Nephron progenitor cell (in vitro differentiated cells): ENCODE data around the gene FSD1.

Experiments
- DNase-seq: peaks from one replicate; pipeline ENCODE4 v3.0.0; 2021
- H3K27ac Mint-ChIP-seq: 2 replicates; pipeline ENCODE4 v1.8.0; 2021; ENCODE audit warnings: mild to moderate bottlenecking, moderate library complexity, mixed read lengths
- H3K27me3 Mint-ChIP-seq: 2 replicates; pipeline ENCODE4 v1.8.0; 2021; ENCODE audit warnings: mild to moderate bottlenecking, low read depth, mixed read lengths; ENCODE audit not compliant: poor library complexity
- H3K36me3 Mint-ChIP-seq: 2 replicates; pipeline ENCODE4 v1.8.0; 2021; ENCODE audit warnings: low read depth, mixed read lengths
- H3K4me1 Mint-ChIP-seq: 2 replicates; pipeline ENCODE4 v1.8.0; 2021; ENCODE audit warnings: mixed read lengths
- H3K4me3 Mint-ChIP-seq: 2 replicates; pipeline ENCODE4 v1.8.0; 2021; ENCODE audit warnings: mild to moderate bottlenecking, moderate library complexity, mixed read lengths
- H3K9me3 Mint-ChIP-seq: 2 replicates; pipeline ENCODE4 v1.8.0; 2021; ENCODE audit warnings: mild to moderate bottlenecking, moderate library complexity, mixed read lengths
- CTCF ChIP-seq: fragments of 200-600 bp; sonication (generic); IDR thresholded peaks from 2 replicates; pipeline ENCODE4 v1.5.0; 2021; ENCODE audit warnings: antibody characterized with exemption

Gene FSD1

GRCh38 chr19:4350726-4351125 lies 46.3 kb downstream of the FSD1 start:
- Mint-ChIP-seq H3K27ac (peak overlapping the region; percentile 81), H3K4me1 (peaks cover 5% of the 10 kb centered on the region), H3K36me3 (peaks cover 46% of the 10 kb centered on the region), H3K4me3 (no peak overlapping the region), H3K27me3 (no peaks in the 10 kb centered on the region), H3K9me3 (no peaks in the 10 kb centered on the region)
- no peak for DNase-seq
- no peak for TF ChIP-seq CTCF

- Mint-ChIP-seq H3K4me3 (no peak overlapping the region), H3K4me1 (peaks cover 5% of the 10 kb centered on the region), H3K9me3 (no peaks in the 10 kb centered on the region), H3K27me3 (no peaks in the 10 kb centered on the region), H3K36me3 (peaks cover 29% of the 10 kb centered on the region), H3K27ac (no peak overlapping the region)
- DNase-seq: peak; percentile 83
- peak; percentile 97 for TF ChIP-seq CTCF
Measured at GRCh38 chr19:4352701-4353121, 48.3 kb downstream of the FSD1 start.

- no peaks in the 10 kb centered on the region for H3K27me3 Mint-ChIP-seq
- H3K9me3 Mint-ChIP-seq: no peaks in the 10 kb centered on the region
- H3K4me1 Mint-ChIP-seq: peaks cover 5% of the 10 kb centered on the region
- no peak overlapping the region for H3K4me3 Mint-ChIP-seq
- H3K27ac Mint-ChIP-seq: peak overlapping the region; percentile 83
- DNase-seq: no peak
- no peak for TF ChIP-seq CTCF
- H3K36me3 Mint-ChIP-seq: peaks cover 20% of the 10 kb centered on the region
Measured at GRCh38 chr19:4354282-4354681, 49.9 kb downstream of the FSD1 start.

- no peak overlapping the region for H3K4me3 Mint-ChIP-seq
- H3K4me1 Mint-ChIP-seq: peaks cover 5% of the 10 kb centered on the region
- H3K36me3 Mint-ChIP-seq: peaks cover 14% of the 10 kb centered on the region
- H3K27ac Mint-ChIP-seq: no peak overlapping the region
- no peak for TF ChIP-seq CTCF
- no peak for DNase-seq
- H3K9me3 Mint-ChIP-seq: no peaks in the 10 kb centered on the region
- no peaks in the 10 kb centered on the region for H3K27me3 Mint-ChIP-seq
Measured at GRCh38 chr19:4354897-4355296, 50.5 kb downstream of the FSD1 start.

- H3K4me3 Mint-ChIP-seq: no peak overlapping the region
Measured at GRCh38 chr19:4357095-4357797, 52.8 kb downstream of the FSD1 start.

More at GRCh38 chr19:4357095-4357797, 52.8 kb downstream of the FSD1 start:
- Mint-ChIP-seq H3K27ac (no peak overlapping the region), H3K4me1 (peaks cover 16% of the 10 kb centered on the region), H3K9me3 (no peaks in the 10 kb centered on the region), H3K36me3 (peaks cover 5% of the 10 kb centered on the region), H3K27me3 (no peaks in the 10 kb centered on the region)
- TF ChIP-seq CTCF: no peak
- DNase-seq: no peak
